ENCODE results near the gene KCTD11.
"Not testable (repeated sequence)": the region's sequence is repeated elsewhere in the genome, so short reads cannot be mapped to it uniquely, and the experiment has no call there.

Gene KCTD11

DNA sequence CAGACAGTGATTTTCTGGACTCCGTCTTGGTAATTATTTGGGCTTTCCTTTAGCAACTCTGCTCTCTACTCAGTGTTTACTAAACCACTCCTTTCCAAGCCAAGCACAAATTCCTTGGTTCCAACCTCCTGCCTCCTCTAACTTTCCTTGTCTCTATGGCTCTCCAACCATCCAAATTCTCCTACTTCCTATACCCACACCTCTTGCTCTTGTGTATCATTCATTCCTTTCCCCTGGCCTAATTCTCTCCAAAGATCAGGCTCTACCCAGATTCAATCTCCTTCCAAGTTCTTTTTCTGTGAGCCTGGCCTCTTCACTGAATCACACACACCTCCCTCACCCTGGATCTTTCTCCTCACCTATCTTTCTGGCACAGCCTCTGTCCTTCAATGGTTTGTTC lies 24.0 kb upstream of the KCTD11 start:
- H3K27ac Mint-ChIP-seq, result peak overlapping the region; percentile 25

GRCh38 chr17:7328840-7329373 lies 23.1 kb upstream of the KCTD11 start, which contains the start of gene NEURL4:
NEURL4 (minus strand) TSS chr17:7329335; CDS start chr17:7329312, 23 bp downstream.
- Mint-ChIP-seq H3K27me3 (no peaks in the 10 kb centered on the region), H3K9me3 (no peaks in the 10 kb centered on the region), H3K36me3 (peaks cover 5% of the 10 kb centered on the region), H3K4me1 (peaks cover 63% of the 10 kb centered on the region), H3K4me3 (peak within 1 kb of the TSS; percentile 94), H3K27ac (peak within 1 kb of the TSS; percentile 96)
- CTCF ChIA-PET, result interaction anchor here (1.0 to 2.0 kb wide), 5 partner anchors 8 to 33 kb away, joined by 3 to 6 read pairs (median 4); no protein-coding TSS in a partner anchor
- no peak for DNase-seq

More for the DNA sequence above, 24.0 kb upstream of the KCTD11 start:
- H3K4me1 Mint-ChIP-seq, result peaks cover 55% of the 10 kb centered on the region
- DNase-seq, result no peak
- CTCF ChIA-PET, result interaction anchor here (1.7 to 2.0 kb wide), 2 partner anchors 8 to 32 kb away, joined by 4 to 6 read pairs; no protein-coding TSS in a partner anchor
- H3K36me3 Mint-ChIP-seq, result peaks cover 13% of the 10 kb centered on the region
- peak overlapping the region; percentile 94 for H3K4me3 Mint-ChIP-seq
- H3K9me3 Mint-ChIP-seq, result no peaks in the 10 kb centered on the region
- no peaks in the 10 kb centered on the region for H3K27me3 Mint-ChIP-seq

GRCh38 chr17:7329374-7329996 lies 22.5 kb upstream of the KCTD11 start:
- DNase-seq, result peak; percentile 98
- Mint-ChIP-seq H3K4me1 (peaks cover 63% of the 10 kb centered on the region), H3K27me3 (no peaks in the 10 kb centered on the region), H3K27ac (peak overlapping the region; percentile 96), H3K9me3 (no peaks in the 10 kb centered on the region), H3K4me3 (peak overlapping the region; percentile 94), H3K36me3 (no peaks in the 10 kb centered on the region)
- CTCF ChIA-PET, result interaction anchor here (0.9 to 2.0 kb wide), 11 partner anchors 9 to 358 kb away, joined by 3 to 7 read pairs (median 4); partner anchors contain the start of genes TMEM95 and TP53

DNA sequence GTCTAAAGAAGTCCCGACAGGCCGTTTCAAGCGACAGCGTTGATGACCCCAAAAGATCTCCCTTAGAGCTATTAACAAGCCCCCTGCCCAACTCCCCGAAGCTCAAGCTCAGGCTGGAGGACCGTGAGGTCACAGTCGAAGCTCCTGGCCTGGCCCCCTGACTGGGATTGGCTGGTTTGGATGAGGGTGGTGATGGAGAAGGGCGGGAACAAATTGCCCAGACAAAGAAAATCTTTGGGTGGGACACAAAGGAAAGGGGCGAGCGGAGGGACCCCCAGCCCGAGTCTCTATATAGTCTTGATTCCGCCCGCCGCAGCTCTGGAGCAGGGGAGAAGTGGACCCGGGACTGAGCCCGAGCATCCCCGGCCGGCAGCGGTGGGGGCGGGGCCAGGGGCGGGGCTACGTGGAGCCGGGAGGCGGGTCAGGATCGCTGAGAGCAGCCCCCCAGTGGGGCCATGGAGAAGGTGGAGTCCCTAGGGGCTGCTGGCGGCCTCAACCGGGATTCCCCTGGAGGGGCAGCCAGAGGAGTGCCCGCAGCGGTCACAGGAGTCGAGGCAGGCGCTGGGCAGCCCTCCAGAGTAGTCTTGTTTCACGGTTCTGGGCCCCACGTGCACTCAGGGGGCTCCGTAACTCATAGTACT lies 21.8 kb upstream of the KCTD11 start:
- peak; percentile 87 for DNase-seq
- Mint-ChIP-seq H3K4me1 (peaks cover 67% of the 10 kb centered on the region), H3K36me3 (no peaks in the 10 kb centered on the region), H3K27me3 (no peaks in the 10 kb centered on the region), H3K9me3 (no peaks in the 10 kb centered on the region), H3K27ac (peak overlapping the region; percentile 96), H3K4me3 (peak overlapping the region; percentile 94)
- CTCF ChIA-PET, result interaction anchor here (0.9 to 2.0 kb wide), 11 partner anchors 10 to 357 kb away, joined by 3 to 7 read pairs (median 4); partner anchors contain the start of genes TMEM95 and TP53

- no peaks in the 10 kb centered on the region for H3K27me3 Mint-ChIP-seq
- no peaks in the 10 kb centered on the region for H3K36me3 Mint-ChIP-seq
- no peak for DNase-seq
- H3K4me3 Mint-ChIP-seq, result peak overlapping the region; percentile 94
- peak overlapping the region; percentile 58 for H3K27ac Mint-ChIP-seq
- H3K4me1 Mint-ChIP-seq, result peaks cover 73% of the 10 kb centered on the region
- H3K9me3 Mint-ChIP-seq, result no peaks in the 10 kb centered on the region
- CTCF ChIA-PET, result interaction anchor here (0.7 to 2.0 kb wide), 3 partner anchors 14 to 230 kb away, joined by 3 to 7 read pairs (median 4); no protein-coding TSS in a partner anchor
Measured at GRCh38 chr17:7330638-7331015, 21.3 kb upstream of the KCTD11 start.

DNA sequence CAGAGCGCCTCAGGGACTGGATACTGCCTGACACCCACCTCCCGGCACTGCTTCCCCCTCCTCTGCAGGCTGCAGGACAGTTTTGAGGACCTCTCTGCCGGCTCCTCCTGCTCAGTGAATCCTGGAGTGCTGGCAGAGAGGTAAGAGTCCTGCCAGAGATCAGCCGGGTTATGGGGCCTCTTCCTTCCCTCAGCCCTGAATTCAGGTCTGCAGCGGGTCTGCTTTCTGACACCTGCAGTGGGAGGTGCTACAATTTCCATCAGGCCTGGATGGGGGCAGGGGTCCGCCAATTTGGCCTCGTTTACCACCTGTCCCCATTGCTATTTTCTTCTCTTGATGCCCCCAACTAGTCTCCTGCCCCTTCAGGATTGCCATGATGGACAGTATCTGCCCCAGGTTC lies 19.9 kb upstream of the KCTD11 start:
- Mint-ChIP-seq H3K36me3 (peaks cover 6% of the 10 kb centered on the region), H3K4me1 (peaks cover 79% of the 10 kb centered on the region), H3K4me3 (peak overlapping the region; percentile 48), H3K27me3 (no peaks in the 10 kb centered on the region), H3K9me3 (no peaks in the 10 kb centered on the region), H3K27ac (peak overlapping the region; percentile 86)
- DNase-seq, result no peak
- CTCF ChIA-PET, result no interaction called here

DNA sequence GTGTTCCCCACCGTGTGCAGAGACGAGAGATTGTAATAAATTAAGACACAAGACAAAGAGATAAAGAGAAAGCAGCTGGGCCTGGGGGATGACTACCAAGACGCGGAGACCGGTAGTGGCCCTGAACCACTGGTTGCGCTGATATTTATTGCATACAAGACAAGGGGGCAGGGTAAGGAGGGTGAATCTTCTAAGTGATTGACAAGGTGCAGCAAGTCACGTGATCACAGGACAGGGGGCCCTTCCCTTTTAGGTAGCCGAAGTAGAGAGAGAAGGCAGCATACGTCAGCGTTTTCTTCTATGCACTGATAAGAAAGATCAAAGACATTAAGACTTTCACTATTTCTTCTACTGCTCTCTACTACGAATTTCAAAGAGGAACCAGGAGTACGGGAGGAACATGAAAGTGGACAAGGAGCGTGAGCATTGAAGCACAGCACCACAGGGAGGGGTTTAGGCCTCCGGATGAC lies 19.3 kb upstream of the KCTD11 start:
- H3K9me3 Mint-ChIP-seq, CTCF ChIA-PET, H3K27me3 Mint-ChIP-seq: not testable (repeated sequence)
- Mint-ChIP-seq H3K27ac (peak overlapping the region; percentile 86), H3K4me3 (peak overlapping the region; percentile 48), H3K36me3 (peaks cover 11% of the 10 kb centered on the region), H3K4me1 (peaks cover 79% of the 10 kb centered on the region)
- peak; percentile 62 for DNase-seq

GRCh38 chr17:7334938-7335538 lies 16.9 kb upstream of the KCTD11 start:
- Mint-ChIP-seq H3K36me3 (peaks cover 23% of the 10 kb centered on the region), H3K4me1 (peaks cover 76% of the 10 kb centered on the region), H3K4me3 (peak overlapping the region; percentile 88), H3K9me3 (no peaks in the 10 kb centered on the region), H3K27ac (no peak overlapping the region), H3K27me3 (no peaks in the 10 kb centered on the region)
- CTCF ChIA-PET, result interaction anchor here (1.3 to 6.3 kb wide), 3 partner anchors 9 to 39 kb away, joined by 3 to 54 read pairs (median 29); no protein-coding TSS in a partner anchor
- DNase-seq, result no peak

GRCh38 chr17:7335765-7336164 lies 16.2 kb upstream of the KCTD11 start:
- peak overlapping the region; percentile 95 for H3K27ac Mint-ChIP-seq
- not testable (repeated sequence) for DNase-seq, H3K9me3 Mint-ChIP-seq, H3K27me3 Mint-ChIP-seq
- CTCF ChIA-PET, result interaction anchor here (0.9 to 6.3 kb wide), 12 partner anchors 10 to 101 kb away, joined by 3 to 54 read pairs (median 9); partner anchors contain the start of genes GPS2, NLGN2 and TMEM95
- H3K4me3 Mint-ChIP-seq, result peak overlapping the region; percentile 88
- peaks cover 76% of the 10 kb centered on the region for H3K4me1 Mint-ChIP-seq
- peaks cover 28% of the 10 kb centered on the region for H3K36me3 Mint-ChIP-seq

- H3K36me3 Mint-ChIP-seq, result peaks cover 33% of the 10 kb centered on the region
- CTCF ChIA-PET, result interaction anchor here (0.9 to 6.3 kb wide), 14 partner anchors 9 to 224 kb away, joined by 3 to 54 read pairs (median 7); partner anchors contain the start of genes GPS2, NLGN2 and TMEM95
- H3K4me3 Mint-ChIP-seq, result peak within 1 kb of the TSS; percentile 88
- DNase-seq, result peak; percentile 95
- H3K27me3 Mint-ChIP-seq, result no peaks in the 10 kb centered on the region
- peak within 1 kb of the TSS; percentile 95 for H3K27ac Mint-ChIP-seq
- H3K4me1 Mint-ChIP-seq, result peaks cover 72% of the 10 kb centered on the region
- no peaks in the 10 kb centered on the region for H3K9me3 Mint-ChIP-seq
Measured at GRCh38 chr17:7336240-7337175, 15.5 kb upstream of the KCTD11 start, which contains the start of gene ACAP1. ACAP1 (plus strand) TSS chr17:7336529; CDS start chr17:7336735, 206 bp downstream.

GRCh38 chr17:7337600-7337999 lies 14.4 kb upstream of the KCTD11 start:
- H3K9me3 Mint-ChIP-seq, H3K27me3 Mint-ChIP-seq, DNase-seq: not testable (repeated sequence)
- CTCF ChIA-PET, result interaction anchor here (1.2 to 6.3 kb wide), 9 partner anchors 8 to 223 kb away, joined by 5 to 54 read pairs (median 13); partner anchors contain the start of genes GPS2 and TMEM95
- Mint-ChIP-seq H3K4me3 (peak overlapping the region; percentile 88), H3K36me3 (peaks cover 39% of the 10 kb centered on the region), H3K4me1 (peaks cover 66% of the 10 kb centered on the region), H3K27ac (peak overlapping the region; percentile 95)

DNA sequence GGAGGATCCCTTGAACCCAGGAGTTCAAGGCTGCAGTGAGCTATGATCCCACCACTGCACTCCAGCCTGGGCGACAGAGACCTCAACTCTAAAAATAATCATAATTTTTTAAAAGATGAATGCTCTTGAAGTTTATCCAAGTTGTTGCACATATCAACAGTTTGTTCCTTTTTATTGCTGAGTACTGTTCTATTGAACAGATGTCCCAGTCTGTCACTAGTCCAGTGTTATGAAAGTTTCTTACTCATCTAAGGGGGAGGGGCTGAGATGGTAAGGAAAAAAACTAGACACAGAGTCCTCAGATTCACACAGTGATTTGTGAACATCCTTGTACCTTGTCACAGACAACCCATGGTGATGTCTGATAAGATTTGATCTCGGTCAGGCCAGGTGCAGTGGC lies 11.8 kb upstream of the KCTD11 start:
- H3K27me3 Mint-ChIP-seq, result no peaks in the 10 kb centered on the region
- CTCF ChIA-PET, result interaction anchor here (2.0 to 6.3 kb wide), 2 partner anchors 15 to 27 kb away, joined by 4 to 54 read pairs; no protein-coding TSS in a partner anchor
- H3K4me3 Mint-ChIP-seq, result no peak overlapping the region
- H3K36me3 Mint-ChIP-seq, result peaks cover 56% of the 10 kb centered on the region
- H3K9me3 Mint-ChIP-seq, result no peaks in the 10 kb centered on the region
- no peak for DNase-seq
- H3K4me1 Mint-ChIP-seq, result peaks cover 52% of the 10 kb centered on the region
- no peak overlapping the region for H3K27ac Mint-ChIP-seq

DNA sequence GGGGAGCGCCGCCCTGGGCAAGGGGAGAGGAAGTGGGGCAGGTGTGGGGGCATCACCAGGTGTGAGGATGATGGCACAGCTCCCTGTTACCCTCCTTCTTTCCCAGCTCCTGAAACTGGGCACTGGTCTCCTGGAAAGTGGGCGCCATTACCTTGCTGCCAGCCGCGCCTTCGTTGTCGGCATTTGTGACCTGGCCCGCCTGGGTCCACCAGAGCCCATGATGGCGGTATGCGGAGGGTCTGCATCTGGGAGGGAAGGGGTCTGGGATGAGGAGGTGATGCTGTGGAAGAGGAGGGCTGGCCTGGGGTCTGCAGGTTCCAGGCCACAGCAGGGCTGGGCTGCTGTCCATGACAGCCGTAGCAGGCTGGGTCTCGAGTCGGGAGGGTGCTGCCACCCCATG lies 10.1 kb upstream of the KCTD11 start:
- DNase-seq, result no peak
- no peak overlapping the region for H3K4me3 Mint-ChIP-seq
- peaks cover 41% of the 10 kb centered on the region for H3K4me1 Mint-ChIP-seq
- peak overlapping the region; percentile 28 for H3K27ac Mint-ChIP-seq
- H3K27me3 Mint-ChIP-seq, result no peaks in the 10 kb centered on the region
- CTCF ChIA-PET, result interaction anchor here (1.1 to 2.0 kb wide), 4 partner anchors 12 to 28 kb away, joined by 4 to 7 read pairs (median 5); partner anchors contain the start of gene NEURL4
- H3K36me3 Mint-ChIP-seq, result peaks cover 64% of the 10 kb centered on the region
- H3K9me3 Mint-ChIP-seq, result no peaks in the 10 kb centered on the region

Measured in activated naive CD4-positive, alpha-beta T cell treated with anti-CD3 and anti-CD28 coated beads, Interleukin-2, amount 10 ng/mL, durations not matched to agents 7 days and 5 days (primary cell).